NCI-H446 treated with DMSO at 0.1 percent for 48 hours (cell line): ENCODE measurements around the gene VSTM2B.
"Not testable (repeated sequence)": the region's sequence is repeated elsewhere in the genome, so short reads cannot be mapped to it uniquely, and the experiment has no call there.

ENCODE experiments used
- DNase-seq: peaks from one replicate; lab custom pipeline; 2025; lab: John Stamatoyannopoulos, UW

VSTM2B gene

GRCh38 chr19:29531458-29532025 lies 5.7 kb downstream of the VSTM2B start:
- DNase-seq, result no peak

DNA sequence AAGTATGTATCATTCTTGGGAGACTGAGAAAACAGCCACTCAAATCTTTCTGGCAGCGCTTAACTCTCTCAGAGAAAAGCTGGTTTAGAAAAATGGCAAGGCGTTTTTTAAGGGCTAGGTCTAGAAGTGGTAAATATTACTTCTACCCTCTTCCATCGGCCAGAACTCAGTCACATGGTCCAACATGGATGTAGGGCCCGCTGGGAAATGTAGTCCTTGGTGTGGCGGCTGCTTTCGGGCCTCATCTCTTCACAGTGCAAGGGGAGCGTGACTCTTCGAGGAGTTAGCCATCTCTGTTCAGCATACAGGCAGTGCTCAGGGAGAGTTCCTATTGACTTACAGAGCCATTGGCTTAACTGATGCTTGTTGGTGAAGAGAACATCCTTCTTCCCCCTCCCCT lies 6.3 kb downstream of the VSTM2B start:
- DNase-seq, result no peak

DNA sequence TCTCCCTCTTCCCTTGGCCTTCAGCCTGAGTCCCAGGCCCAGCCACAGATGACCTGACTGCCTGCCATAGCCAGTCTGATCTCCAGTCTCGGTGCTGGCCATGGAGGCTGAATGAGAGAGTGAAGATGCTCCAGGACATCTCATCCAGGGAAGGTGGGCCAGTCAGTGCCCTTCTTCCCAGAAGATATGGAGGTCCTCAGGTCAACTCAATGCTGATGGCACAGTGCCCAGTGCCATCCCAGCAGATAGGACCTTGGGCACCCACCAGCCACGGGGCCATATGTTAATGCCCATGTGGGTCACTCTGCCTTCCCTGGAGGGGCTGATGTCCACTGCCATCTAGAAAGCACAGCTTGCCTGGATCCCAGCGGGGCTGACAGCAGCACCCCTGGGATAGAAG lies 7.2 kb downstream of the VSTM2B start:
- no peak for DNase-seq

GRCh38 chr19:29533578-29534544 lies 8.1 kb downstream of the VSTM2B start:
- no peak for DNase-seq

- DNase-seq, result no peak
Measured at GRCh38 chr19:29535214-29535831, 9.5 kb downstream of the VSTM2B start.

GRCh38 chr19:29535984-29536508 lies 10.3 kb downstream of the VSTM2B start:
- no peak for DNase-seq

- no peak for DNase-seq
Measured at GRCh38 chr19:29537181-29537580, 11.4 kb downstream of the VSTM2B start.

DNA sequence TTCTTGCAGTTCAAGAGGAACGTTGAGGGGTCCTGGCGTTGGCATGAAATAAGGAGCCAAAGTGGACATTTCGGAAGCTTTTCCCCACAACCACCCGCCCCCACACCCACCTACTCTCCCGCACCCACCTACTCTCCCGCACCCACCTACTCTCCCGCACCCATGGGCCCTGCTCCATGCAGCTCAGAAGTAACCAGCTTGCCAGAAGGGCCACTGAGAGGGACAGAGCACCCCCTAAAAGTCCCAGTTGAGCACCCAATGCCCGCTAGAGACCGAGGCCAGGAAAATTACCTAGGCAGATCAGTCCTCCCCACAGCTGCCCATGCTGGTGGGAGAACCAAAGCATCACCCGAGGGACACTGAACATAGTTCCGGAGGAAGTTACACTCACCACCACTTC lies 11.8 kb downstream of the VSTM2B start:
- DNase-seq, result no peak

- DNase-seq, result no peak
Measured at GRCh38 chr19:29538146-29538545, 12.4 kb downstream of the VSTM2B start.

- DNase-seq, result no peak
Measured at GRCh38 chr19:29538651-29539050, 12.9 kb downstream of the VSTM2B start.

DNA sequence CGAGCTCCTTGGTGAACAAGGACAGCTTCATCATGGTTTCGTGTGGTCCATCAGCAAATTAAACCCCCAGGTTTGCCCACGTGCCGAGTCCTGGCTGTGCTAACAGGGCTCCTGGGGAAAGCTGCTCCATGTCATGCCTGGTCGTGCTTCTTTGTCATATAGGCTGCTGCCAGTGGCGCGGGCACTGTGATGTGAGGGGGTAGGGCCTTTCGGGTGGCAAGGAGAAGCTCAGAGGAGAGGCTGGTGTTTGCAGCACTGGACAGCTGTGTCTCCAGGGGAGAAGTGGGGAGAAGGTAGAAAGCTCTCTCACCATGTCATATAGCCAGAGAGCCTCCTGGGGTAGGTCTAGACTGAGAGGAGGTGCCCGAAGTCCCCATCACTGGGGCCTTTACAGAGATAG lies 13.3 kb downstream of the VSTM2B start:
- no peak for DNase-seq

- no peak for DNase-seq
Measured at GRCh38 chr19:29539670-29540069, 13.9 kb downstream of the VSTM2B start.

GRCh38 chr19:29540114-29540513 lies 14.3 kb downstream of the VSTM2B start:
- DNase-seq, result no peak

DNA sequence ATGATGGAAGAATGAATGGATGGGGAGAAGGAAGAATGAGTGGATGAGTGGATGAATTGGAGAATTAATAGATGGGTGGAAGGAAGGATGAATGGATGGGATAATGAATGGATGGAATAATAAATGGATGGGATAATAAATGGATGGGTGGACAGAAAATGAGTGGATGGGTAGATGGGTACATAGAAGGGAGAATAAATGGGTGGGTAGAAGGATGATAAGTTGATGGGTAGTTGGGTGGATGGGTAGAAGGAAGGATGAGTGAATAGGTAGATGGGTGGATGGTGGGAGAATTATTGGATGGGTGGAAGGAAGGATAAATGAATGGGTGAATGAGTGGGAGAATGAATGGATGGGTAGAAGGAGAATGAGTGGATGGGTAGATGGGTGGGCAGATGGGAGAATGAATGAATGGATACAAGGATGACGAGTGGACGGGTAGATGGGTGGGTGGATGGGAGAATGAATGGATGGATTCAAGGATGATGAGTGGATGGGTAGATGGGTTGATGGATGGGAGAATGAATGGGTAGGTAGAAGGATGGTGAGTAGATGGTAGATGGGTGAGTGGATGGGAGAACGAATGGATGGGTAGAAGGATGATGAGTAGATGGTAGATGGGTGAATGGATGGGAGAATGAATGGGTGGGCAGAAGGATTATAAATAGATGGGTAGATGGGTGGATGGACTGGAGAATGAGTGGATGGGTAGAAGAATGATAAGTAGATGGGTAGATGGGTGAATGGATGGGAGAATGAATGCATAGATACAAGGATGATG lies 15.9 kb downstream of the VSTM2B start:
- DNase-seq, result no peak

- DNase-seq, result no peak
Measured at GRCh38 chr19:29542327-29542726, 16.5 kb downstream of the VSTM2B start.

GRCh38 chr19:29542776-29543175 lies 17.0 kb downstream of the VSTM2B start:
- no peak for DNase-seq

GRCh38 chr19:29543381-29543780 lies 17.6 kb downstream of the VSTM2B start:
- DNase-seq, result no peak

DNA sequence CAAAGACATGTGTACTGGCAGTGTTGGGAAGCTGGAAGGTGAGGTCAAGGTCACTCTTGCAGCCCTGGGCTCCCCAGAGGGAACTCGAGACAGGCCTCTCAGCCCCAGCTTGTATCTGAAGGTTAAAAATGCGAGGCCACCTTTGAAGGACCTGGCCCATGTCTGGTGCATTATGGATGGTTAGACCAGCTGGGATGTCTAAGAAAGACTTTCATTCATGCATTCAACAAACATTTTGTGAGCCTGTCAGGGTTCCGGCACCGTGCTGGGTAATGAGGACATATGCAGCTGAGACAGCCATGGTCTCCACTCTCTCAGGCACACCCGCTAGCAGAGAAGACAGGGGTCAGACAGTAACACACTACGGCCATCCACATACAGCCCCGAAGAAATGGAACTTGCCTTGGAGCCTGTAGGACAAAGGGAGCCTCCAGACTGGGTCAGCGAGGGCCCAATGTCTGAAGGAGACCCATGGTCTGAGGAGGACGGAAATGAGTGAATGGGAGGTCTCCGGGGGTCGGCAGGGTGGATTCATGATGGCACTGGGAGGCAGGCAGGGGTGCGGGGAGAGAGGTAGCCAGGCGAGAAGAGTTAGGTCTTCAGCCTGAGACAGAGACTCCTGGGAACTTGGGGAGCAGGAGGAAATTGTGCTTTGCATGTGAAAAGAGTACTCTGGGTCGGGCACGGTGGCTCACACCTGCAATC lies 19.0 kb downstream of the VSTM2B start:
- DNase-seq, result no peak

DNA sequence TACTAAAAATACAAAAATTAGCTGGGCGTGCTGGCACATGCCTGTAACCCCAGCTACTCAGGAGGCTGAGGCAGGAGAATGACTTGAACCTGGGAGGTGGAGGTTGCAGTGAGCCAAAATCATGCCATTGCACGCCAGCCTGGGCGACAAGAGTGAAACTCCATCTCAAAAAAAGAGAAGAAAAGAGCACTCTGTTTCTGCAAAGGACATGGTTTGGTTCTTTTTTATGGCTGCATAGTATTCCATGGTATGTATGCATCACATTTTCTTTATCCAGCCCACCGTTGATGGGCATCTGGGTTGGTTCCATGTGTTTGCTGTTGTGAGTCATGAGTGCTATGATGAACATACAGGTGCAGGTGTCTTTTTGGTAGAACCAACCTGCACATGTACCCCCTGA lies 19.7 kb downstream of the VSTM2B start:
- not testable (repeated sequence) for DNase-seq

GRCh38 chr19:29545866-29546582 lies 20.2 kb downstream of the VSTM2B start:
- DNase-seq, result no peak
